GM19351 (cell line): ENCODE results near the gene OR11H6.
"Not testable (repeated sequence)": the region's sequence is repeated elsewhere in the genome, so short reads cannot be mapped to it uniquely, and the experiment has no call there.

Source experiments
- ATAC-seq: cut with Tn5 transposase; IDR thresholded peaks from one replicate; pipeline ENCODE4 v1.9.1; 2021; ENCODE audit warnings: mild to moderate bottlenecking, moderate library complexity; ENCODE audit not compliant: unreplicated experiment

The OR11H6 gene

DNA sequence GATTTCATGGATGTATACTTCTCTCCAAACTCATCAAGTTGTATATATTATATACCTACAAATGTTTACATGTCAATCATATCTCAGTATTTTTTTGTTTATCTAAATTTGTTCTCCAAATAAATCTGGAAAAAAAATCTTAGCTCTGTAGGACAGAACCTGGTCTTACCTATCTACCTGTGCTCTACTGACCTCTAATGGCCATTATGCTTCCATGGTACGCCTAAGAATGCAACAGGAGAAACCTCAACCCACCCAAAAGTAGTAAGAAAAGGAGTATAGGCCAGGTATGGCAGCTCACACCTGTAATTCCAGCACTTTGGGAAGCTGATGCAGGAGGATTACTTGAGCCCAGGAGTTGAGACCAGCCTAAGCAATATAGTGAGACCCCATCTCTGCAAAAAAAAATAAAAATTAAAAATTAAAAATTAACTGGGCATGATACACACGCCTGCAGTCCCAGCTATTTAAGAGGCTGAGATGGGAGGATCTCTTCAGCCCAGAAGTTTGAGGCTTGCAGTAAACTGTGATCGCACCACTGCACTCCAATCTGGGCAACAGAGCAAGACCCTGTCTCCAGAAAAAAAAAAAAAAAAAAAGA is 24.2 kb downstream of the OR11H6 start:
- ATAC-seq = no peak

DNA sequence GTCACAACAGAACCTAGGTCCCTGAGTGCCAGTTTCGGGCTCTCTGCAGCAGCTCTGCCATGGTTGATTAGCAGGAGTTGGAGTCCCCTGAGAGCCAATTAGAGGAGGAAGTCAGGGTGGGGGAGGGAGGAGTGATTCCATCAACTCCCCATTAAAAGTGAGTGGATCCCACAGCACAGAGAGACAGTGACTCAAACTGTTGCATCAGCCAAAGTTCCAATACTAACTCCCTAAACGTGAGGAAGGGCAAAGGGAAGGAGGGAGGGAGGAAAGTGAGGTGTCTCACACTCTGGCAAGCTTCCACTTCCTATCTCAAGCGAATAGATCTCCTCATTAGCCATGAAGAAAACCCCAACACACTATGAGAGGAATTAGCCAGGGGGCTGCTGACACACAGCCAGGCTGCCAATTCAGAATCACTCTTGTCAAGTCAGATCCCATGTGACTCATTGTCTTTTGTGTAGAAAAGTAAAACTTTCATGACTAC is 39.2 kb downstream of the OR11H6 start:
- ATAC-seq = no peak

DNA sequence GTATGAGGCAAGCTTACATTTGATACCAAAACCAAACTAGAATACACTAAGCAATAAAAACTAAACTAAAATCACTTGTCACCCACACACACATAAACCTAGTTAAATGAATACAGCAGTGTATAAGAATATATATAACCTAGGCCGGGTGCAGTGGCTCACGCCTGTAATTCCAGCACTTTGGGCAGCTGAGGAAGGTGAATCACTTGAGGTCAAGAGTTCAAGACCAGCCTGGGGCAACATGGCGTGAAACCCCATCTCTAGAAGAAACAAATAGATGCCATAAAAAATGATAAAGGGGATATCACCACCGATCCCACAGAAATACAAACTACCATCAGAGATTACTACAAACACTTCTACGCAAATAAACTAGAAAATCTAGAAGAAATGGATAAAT is 40.9 kb downstream of the OR11H6 start:
- not testable (repeated sequence) for ATAC-seq

DNA sequence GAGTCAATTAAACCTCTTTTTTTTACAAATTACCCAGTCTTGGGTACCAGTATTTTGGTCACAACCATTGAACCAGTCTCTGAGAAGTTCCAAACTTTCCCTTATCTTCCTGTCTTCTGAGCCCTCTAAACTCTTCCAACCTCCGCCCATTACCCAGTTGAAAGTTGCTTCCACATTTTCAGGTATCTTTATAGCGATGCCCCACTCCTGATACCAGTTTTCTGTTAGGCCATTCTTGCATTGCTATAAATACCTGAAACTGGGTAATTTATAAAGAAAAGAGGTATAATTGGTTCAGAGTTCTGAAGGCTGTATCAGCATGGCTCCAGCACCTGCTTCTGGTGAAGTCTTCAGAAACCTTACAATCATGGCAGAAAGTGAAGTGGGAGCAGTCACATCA is 50.6 kb downstream of the OR11H6 start:
- ATAC-seq = no peak
